Jurkat, Clone E6-1 (cell line): ENCODE results near the gene NGEF.

Source experiments
- DNase-seq: peaks from one replicate; pipeline ENCODE4 v3.0.0-alpha.2; 2011; ENCODE audit warnings: low read depth, low spot score
- H3K4me3 ChIP-seq: 2 replicates; pipeline ENCODE4 v1.5.1; 2011; ENCODE audit warnings: mild to moderate bottlenecking, low read length, control low read depth, moderate library complexity

Gene NGEF

DNA sequence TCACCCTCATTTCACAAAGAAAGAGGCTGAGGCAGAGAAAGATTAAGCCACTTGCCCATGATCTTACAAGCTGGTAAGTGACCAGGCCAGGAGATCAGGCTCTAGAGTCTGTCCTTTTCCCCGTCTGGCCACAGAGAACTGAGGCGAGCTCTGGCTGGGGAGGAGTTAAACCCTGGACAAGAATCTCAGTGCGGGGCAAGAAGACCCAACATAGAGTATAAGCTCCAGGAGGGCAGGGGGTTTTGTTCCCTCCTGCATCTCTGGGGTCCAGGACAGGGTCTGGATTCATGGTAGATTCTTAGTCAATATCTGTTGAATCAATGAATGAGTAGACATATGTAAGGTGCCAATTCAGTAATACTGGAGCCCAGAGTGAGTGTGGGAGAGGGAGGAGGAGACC, 34.1 kb upstream of the NGEF start:
- no peak overlapping the region for H3K4me3 ChIP-seq

DNA sequence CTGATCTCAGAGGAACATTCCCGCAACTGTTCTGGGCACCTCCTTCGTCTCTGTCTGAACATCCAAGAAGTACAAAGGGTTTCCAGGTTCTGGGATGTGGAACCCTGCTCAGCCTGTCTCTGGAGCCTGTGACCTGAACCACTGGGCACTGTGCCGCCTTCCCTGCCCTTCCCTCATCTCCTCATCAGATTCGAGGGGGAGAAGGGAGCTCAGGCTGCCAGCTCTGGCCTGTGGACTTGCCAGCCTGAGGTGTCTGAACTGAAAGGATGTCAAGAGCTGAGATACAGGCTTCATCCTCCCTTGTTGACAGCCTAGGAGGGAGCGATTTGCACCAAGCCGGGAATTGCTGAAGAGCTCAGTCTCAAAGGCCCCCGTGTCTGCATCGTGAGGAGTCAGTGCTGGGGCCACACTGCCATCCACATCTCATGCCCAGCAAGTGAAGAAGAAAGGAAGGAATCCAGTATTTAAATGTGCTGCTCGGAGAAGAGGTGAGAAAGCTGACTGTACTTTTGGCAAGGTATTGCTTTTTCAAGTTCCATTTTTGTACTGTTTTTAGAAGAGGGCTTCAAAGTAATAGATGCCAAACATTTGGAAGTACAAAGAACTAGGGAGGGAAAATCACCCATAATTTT, 32.0 kb upstream of the NGEF start:
- DNase-seq: no peak
- no peak overlapping the region for H3K4me3 ChIP-seq

More for the DNA sequence above, 34.1 kb upstream of the NGEF start:
- DNase-seq: no peak

DNA sequence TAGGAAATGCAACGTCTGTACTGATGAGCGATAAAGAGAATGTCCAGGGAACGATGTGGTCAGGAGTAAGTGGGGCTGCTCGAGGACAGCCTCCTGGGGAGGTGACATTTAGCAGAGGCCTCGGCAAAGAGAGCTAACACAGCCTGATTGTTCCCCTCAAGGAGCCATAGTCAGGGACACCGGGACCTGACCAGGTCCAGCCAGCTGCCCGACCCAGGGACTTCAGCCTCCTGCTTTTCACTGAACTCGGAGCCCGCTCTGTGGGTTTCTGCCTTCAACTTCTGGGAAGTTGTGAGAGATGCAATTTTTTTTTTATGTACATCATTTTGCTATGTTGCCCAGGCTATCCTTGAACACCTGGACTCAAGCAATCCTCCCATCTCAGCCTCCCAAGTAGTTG, 29.5 kb upstream of the NGEF start:
- no peak for DNase-seq
- no peak overlapping the region for H3K4me3 ChIP-seq

DNA sequence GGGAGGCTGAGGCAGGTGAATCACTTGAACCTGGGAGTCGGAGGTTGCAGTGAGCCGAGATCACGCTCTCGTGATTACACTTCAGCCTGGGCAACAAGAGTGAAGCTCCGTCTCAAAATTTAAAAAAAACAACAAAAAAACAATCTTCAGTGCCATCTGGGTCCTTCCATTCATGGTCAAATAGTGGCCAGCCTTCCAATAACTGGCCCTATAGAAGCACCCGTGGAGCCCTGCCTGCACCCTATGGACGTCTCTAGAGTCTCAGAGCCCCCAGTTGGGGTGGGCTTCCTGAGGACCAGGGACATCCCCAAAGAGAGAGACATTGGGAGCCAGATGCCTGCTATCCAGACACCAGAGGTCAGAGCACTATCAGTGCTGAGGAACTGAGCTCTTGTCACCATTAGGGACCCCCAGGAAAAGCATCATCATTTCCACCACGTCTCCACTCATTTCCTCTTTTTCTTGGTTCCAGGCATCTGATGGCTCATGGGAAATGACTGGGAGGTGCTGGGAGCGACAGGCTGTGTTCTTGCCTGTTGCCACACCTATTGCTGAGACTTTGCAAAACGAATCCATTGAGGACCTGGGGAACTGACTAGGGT, 28.8 kb upstream of the NGEF start:
- H3K4me3 ChIP-seq: no peak overlapping the region
- DNase-seq: no peak

GRCh38 chr2:233040571-233040970, 27.5 kb upstream of the NGEF start:
- DNase-seq: no peak
- no peak overlapping the region for H3K4me3 ChIP-seq

GRCh38 chr2:233039846-233040530, 26.9 kb upstream of the NGEF start:
- DNase-seq: no peak
- no peak overlapping the region for H3K4me3 ChIP-seq

DNA sequence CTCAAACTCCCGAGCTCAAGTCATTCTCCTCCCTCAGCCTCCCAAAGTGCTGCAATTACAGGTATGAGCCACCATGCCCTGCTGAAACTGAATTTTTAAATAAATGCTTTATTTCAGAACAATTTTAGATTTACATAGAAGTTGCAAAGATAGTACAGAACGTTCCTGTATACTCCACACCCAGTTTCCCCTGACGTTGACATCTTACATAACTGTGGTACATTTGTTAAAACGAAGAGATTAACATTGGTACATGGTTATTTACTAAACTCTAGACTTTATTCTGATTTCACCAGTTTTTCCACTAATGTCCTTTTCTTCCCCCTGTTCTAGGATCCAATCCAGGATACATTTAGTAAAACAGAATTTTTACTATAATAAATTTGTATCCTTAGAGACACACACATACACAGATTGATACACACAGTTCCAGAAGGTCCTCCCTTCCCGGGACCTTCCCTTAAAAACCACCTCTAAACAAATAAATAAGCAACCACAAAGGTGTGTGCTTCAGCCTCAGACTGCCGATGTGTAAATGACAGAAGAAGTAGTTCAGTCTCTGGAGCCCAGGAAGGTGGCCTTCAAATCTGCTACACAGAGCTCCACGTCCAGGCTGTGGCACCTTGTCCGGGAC, 26.3 kb upstream of the NGEF start:
- no peak overlapping the region for H3K4me3 ChIP-seq
- no peak for DNase-seq

- DNase-seq: no peak
- H3K4me3 ChIP-seq: no peak overlapping the region
Measured at GRCh38 chr2:233037078-233037477, 24.0 kb upstream of the NGEF start.

DNA sequence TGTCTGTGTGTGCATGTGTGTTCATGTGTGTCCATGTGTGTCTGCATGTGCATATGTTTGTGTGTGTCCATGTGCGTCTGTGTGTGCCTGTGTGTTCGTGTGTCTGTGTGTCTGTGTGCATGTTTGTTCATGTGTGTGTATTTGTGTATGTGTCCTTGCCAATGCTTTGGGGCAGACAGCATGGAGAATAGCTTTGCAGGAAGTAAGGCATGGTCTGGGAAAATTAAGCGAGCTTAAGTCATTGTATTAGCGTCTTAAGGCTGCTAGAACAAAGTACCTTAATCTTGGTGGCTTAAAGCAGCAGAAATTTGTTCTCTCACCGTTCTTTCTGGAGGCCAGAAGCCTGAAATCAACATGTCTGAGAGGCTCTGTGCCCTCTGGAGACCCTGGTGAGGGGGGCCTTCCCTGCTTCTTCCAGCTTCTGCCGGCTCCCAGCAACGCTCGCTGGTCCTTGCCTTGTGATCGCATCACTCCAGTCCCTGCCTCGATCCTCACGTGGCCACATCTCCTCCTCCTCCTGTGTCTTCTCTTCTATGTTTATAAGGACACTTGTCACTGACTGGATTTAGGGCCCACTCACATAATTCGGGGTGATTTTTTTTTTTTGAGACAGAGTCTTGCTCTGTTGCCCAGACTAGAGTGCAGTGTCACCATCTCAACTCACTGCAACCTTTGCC, 23.2 kb upstream of the NGEF start:
- H3K4me3 ChIP-seq: no peak overlapping the region
- DNase-seq: no peak

DNA sequence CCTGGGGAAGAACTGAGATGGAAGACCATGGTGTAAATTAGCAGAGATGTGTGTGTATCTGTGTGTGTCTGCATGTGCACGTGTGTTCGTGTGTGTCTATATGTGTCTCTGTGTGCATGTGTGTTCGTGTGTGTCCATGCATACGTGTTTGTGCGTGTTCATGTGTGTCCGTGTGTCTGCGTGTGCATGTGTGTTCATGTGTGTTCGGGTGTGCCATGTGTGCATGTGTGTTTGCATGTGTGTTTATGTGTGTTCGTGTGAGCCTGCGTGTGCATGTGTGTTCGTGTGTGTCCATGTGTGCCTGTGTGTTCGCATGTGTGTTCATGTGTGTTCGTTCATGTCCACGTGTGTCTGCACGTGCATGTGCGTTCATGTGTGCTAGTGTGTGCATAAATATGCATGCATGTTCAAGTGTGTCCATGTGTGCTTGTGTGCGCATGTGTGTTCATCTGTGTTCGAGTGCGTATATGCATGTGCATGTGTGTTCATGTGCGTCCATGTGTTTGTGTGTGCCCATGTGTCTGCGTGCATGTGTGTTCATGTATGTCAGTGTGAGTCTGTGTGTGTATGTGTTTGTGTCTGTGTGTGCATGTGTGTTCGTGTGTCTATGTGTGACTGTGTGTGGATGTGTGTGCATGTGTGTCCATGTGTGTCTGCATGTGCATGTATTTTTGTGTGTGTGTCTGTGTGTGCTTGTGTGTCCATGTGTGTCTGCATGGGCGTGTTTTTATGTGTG, 22.5 kb upstream of the NGEF start:
- no peak for DNase-seq
- no peak overlapping the region for H3K4me3 ChIP-seq

- DNase-seq: no peak
Measured at GRCh38 chr2:233034091-233034882, 21.2 kb upstream of the NGEF start.

GRCh38 chr2:233033672-233034071, 20.6 kb upstream of the NGEF start:
- DNase-seq: no peak
- no peak overlapping the region for H3K4me3 ChIP-seq

More at GRCh38 chr2:233034091-233034882, 21.2 kb upstream of the NGEF start:
- no peak overlapping the region for H3K4me3 ChIP-seq

- no peak within 1 kb of the TSS for H3K4me3 ChIP-seq
- DNase-seq: no peak
Measured at GRCh38 chr2:233032551-233033320, 19.7 kb upstream of the NGEF start, which contains the start of gene NEU2. NEU2 (plus strand) TSS chr2:233032672; CDS start chr2:233032672, 0 bp downstream.

DNA sequence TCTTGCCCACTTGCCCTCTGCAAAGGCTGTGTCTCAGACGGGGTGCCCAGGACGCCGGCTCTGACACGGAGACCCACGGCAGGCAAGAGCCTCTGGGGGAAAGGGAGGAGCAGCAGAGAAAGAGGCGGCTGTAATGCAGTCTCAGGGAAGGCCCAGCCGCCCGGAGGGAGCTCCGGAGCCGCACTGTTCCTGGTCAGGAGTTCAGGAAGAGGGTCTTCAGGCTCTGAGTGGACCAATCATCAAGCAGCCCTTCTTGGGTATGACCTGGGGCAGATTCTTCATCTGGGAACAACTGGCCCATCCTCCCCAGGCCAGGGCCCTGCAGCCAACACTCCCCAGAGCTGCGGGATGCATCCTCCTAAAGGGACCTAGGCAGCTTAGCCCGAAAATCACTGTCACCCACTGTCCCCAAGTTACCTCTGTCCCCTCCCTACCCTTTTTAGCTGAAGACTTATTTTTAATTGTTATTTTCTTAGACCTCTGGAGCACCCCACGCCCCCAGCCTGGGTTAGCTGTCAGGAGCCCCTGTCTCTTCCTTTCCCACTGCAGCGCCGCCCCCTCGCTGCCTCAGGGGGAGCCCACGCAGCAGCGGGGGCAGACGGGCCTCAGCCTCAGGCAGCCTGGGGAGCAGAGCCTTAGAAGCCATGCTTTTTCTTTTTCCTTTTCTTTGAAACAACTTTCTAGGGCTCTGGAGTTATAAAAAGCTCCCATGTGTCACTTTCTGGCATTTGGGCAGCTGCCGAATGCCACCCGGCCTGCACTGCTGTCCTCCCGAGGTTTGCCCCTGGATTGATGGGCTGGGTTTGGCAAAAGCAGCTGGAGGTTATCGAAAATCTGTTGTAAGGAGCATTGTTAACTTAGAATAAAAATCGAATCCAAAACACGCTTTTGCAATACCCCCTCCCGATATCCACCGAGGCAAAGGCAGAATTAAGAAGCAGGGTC, 18.8 kb upstream of the NGEF start:
- H3K4me3 ChIP-seq: no peak overlapping the region

GRCh38 chr2:233029321-233029720, 16.3 kb upstream of the NGEF start:
- no peak overlapping the region for H3K4me3 ChIP-seq
- no peak for DNase-seq

More for the DNA sequence above, 18.8 kb upstream of the NGEF start:
- DNase-seq: no peak

DNA sequence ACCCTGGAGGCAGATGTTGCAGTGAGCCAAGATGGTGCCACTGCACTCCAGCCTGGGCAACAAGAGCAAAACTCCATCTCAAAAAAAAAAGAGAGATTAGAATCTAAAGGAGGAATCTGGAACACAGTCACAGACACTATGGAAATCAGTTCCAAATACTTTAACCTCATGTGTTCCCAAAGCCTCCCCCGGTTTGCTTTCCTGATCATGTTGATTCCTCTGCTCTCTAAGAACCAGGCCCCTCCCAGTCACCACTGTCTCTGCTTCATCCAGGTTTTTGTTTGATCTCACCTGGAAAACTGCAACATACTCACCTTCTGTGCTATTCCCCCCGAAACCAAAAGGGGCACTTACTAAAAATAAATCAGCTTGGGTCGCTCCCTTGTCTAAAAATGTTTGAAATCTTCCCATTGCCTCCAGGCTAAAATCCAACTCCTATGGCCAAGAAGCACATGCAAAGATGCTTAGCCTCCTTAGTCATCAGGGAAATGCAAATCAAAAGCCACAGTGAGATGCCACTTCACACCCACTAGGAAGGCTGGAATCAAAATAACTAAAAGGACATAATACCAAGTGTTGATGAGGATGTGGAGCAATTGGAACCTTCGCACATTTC, 13.2 kb upstream of the NGEF start:
- no peak overlapping the region for H3K4me3 ChIP-seq
- no peak for DNase-seq
